IPS DF 6.9 (cell line): ENCODE measurements around the gene HOXB8.

Experiments used
- DNase-seq: peaks from one replicate; pipeline ENCODE4 v3.0.0-alpha.2; 2013; ENCODE audit warnings: low read depth, low spot score
- H3K27ac ChIP-seq: one replicate; pipeline ENCODE4 v1.5.1; 2013; ENCODE audit warnings: low read length, control low read depth
- H3K27me3 ChIP-seq: 2 replicates; pipeline ENCODE4 v1.6.1; 2013; ENCODE audit warnings: mild to moderate bottlenecking, low read length; ENCODE audit not compliant: control insufficient read depth, insufficient read depth
- H3K36me3 ChIP-seq: 2 replicates; pipeline ENCODE4 v1.6.1; 2013; ENCODE audit warnings: low read length; ENCODE audit not compliant: control insufficient read depth, insufficient read depth
- H3K4me1 ChIP-seq: 2 replicates; pipeline ENCODE4 v1.6.1; 2013; ENCODE audit warnings: low read length; ENCODE audit not compliant: control insufficient read depth, insufficient read depth
- H3K4me3 ChIP-seq: 2 replicates; pipeline ENCODE4 v1.5.1; 2013; ENCODE audit warnings: mild to moderate bottlenecking, low read length
- H3K9me3 ChIP-seq: 2 replicates; pipeline ENCODE4 v1.6.1; 2013; ENCODE audit warnings: low read length, inconsistent platforms; ENCODE audit not compliant: control insufficient read depth, insufficient read depth
- WGBS: extraction: QIAGEN DNeasy Blood & Tissue Kit; methylation state at CpG from one replicate; pipeline ENCODE4 v1.1.7; 2013; ENCODE audit warnings: mixed read lengths, missing lambda C conversion rate; ENCODE audit not compliant: insufficient read length, insufficient coverage; 5-methylcytosine and 5-hydroxymethylcytosine counted together

Gene HOXB8

GRCh38 chr17:48569240-48569582, 45.9 kb downstream of the HOXB8 start:
- Histone ChIP-seq H3K27ac (no peak overlapping the region), H3K27me3 (peaks cover 98% of the 10 kb centered on the region), H3K9me3 (no peaks in the 10 kb centered on the region; the same call in 1 of the 2 replicates), H3K4me1 (peaks cover 4% of the 10 kb centered on the region; the same call in 1 of the 2 replicates), H3K36me3 (no peaks in the 10 kb centered on the region), H3K4me3 (no peak overlapping the region)
- WGBS: no CpG with 5 or more reads among the region's 3 CpGs
- no peak for DNase-seq

DNA sequence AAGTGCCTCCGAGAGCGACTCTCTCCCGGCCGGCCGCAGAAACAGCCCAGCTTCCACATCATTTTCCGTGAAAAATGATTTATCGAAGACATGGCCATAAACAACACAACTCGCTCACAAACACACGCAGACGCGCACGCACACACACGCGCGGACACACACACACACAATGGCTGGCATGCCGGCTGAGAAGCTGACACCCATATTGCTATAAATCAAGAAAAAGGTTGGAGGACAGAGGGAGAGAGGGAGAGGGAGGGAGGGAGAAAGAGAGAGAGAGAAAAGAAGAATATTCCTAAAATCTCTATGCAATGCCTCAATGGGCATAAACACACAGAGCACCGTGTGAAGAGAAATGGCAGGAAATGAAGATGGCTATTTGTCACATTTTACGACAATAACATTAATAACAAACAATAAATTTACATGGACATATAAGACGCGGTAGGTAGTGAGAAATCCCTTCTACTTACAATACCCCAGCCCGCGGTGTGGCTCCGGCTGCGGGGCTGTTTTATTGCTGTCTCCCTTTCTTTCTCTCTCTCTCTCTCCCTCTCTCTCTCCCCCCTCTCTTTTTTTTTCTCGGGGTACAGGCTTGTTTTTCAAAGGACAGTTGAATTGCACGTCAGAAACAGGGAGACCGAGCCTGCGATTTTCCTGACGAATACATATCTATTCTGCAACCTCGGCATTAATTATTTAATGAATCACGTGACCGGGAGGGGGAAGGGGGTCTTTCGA, 46.4 kb downstream of the HOXB8 start:
- Histone ChIP-seq H3K4me3 (no peak overlapping the region), H3K4me1 (peaks cover 3% of the 10 kb centered on the region; the same call in 1 of the 2 replicates), H3K36me3 (no peaks in the 10 kb centered on the region), H3K9me3 (no peaks in the 10 kb centered on the region; the same call in 1 of the 2 replicates), H3K27me3 (peaks cover 96% of the 10 kb centered on the region), H3K27ac (no peak overlapping the region)
- DNase-seq: no peak
- no CpG with 5 or more reads among the region's 33 CpGs for WGBS

- Histone ChIP-seq H3K9me3 (no peaks in the 10 kb centered on the region; the same call in 1 of the 2 replicates), H3K4me1 (peaks cover 3% of the 10 kb centered on the region; the same call in 1 of the 2 replicates), H3K27ac (no peak overlapping the region), H3K36me3 (no peaks in the 10 kb centered on the region), H3K4me3 (no peak overlapping the region), H3K27me3 (peaks cover 96% of the 10 kb centered on the region)
- WGBS: no CpG with 5 or more reads among the region's 2 CpGs
- DNase-seq: no peak
These were observed 47.3 kb downstream of the HOXB8 start for GRCh38 chr17:48567646-48568354.

DNA sequence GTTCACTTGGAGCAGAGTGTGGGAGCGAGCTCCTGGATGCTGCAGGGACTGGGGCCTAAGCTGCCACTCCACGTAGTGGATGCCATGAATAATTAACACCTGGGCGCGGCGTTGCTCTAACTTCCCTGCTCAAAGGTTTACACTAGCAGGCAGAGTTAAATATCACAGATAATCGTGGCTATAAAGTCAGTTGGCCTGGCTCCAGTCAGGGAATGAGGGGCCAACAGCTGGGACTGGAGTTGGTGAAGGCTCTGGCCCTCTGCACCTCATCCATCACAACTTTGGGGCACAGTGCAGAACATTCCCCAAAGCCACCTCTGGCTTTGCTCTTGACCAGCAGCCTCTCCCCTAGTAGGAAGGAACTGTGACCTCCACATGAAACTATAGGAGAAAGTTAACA, 47.9 kb downstream of the HOXB8 start:
- H3K27me3 ChIP-seq: peaks cover 96% of the 10 kb centered on the region
- WGBS: no CpG with 5 or more reads among the region's 6 CpGs

DNA sequence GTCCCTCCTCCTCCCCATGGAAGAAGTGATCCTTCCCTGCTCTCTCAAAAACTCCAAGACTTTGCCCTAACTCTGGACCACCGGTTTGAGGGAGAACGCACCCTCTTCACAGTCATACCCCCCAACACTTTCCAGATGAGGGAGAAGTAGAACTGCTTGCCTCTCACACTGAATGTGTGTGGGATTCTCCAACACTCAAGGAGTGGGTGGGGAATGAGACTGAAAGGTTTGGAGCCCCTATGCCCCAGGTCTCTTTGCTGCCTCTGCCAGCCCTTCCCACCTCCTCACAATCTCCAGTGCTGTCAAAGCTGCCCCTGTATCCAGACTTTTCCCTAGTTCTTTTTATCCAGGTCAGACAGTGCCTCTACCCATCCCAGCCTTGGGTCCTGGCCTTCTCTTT, 48.4 kb downstream of the HOXB8 start:
- H3K27me3 ChIP-seq: peaks cover 96% of the 10 kb centered on the region

More for the DNA sequence above, 47.9 kb downstream of the HOXB8 start:
- no peak overlapping the region for H3K27ac ChIP-seq
- peaks cover 3% of the 10 kb centered on the region; the same call in 1 of the 2 replicates for H3K4me1 ChIP-seq
- no peaks in the 10 kb centered on the region for H3K36me3 ChIP-seq
- H3K9me3 ChIP-seq: no peaks in the 10 kb centered on the region; the same call in 1 of the 2 replicates
- no peak for DNase-seq
- no peak overlapping the region for H3K4me3 ChIP-seq

DNA sequence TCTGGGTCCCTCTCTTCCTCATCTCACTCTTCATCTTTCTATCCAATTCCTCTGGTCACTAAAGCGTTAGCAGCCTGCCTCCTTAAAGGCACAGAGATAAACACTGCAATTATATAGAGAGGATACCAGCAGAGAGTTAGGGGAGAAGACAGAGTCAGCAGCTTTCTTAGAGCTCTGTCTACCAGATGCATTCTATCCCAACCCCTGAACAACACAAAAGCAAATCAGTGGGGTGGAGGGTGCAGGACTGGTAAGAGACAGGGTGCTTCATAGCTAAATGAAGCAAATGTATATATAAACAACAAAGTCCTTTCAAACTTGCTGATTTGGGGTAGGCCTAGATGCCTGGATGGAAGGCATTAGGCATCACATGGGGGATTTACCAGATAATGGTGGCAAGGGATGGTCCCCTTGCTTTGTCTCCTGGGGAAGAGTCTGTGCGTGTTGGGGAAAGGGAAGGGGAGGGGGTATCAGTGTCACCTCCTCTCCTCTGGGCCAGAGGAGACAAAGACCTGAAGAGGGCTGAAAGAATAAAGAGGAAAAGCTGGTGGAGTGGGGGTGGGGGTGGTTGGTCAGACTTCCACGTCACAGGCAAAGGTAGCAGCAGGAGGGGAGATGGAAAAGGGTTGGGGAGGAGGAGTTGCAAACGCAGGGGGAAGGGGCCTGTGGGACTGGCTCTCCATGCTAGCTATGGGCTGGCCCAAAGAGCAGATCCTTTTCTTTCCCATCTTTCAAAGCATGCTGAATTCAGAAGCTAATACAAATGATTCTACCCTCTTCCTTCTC, 49.0 kb downstream of the HOXB8 start:
- no peaks in the 10 kb centered on the region for H3K36me3 ChIP-seq
- no CpG with 5 or more reads among the region's 4 CpGs for WGBS
- peaks cover 3% of the 10 kb centered on the region; the same call in 1 of the 2 replicates for H3K4me1 ChIP-seq
- peaks cover 96% of the 10 kb centered on the region for H3K27me3 ChIP-seq
- DNase-seq: no peak
- H3K4me3 ChIP-seq: no peak overlapping the region
- no peaks in the 10 kb centered on the region; the same call in 1 of the 2 replicates for H3K9me3 ChIP-seq
- H3K27ac ChIP-seq: no peak overlapping the region

More for the DNA sequence above, 48.4 kb downstream of the HOXB8 start:
- Histone ChIP-seq H3K4me3 (no peak overlapping the region), H3K36me3 (no peaks in the 10 kb centered on the region), H3K4me1 (peaks cover 3% of the 10 kb centered on the region; the same call in 1 of the 2 replicates), H3K9me3 (no peaks in the 10 kb centered on the region; the same call in 1 of the 2 replicates), H3K27ac (no peak overlapping the region)
- WGBS: no CpG with 5 or more reads among the region's 2 CpGs
- DNase-seq: no peak

- DNase-seq: no peak
- peaks cover 96% of the 10 kb centered on the region for H3K27me3 ChIP-seq
These were observed 50.0 kb downstream of the HOXB8 start for GRCh38 chr17:48565022-48565554.

DNA sequence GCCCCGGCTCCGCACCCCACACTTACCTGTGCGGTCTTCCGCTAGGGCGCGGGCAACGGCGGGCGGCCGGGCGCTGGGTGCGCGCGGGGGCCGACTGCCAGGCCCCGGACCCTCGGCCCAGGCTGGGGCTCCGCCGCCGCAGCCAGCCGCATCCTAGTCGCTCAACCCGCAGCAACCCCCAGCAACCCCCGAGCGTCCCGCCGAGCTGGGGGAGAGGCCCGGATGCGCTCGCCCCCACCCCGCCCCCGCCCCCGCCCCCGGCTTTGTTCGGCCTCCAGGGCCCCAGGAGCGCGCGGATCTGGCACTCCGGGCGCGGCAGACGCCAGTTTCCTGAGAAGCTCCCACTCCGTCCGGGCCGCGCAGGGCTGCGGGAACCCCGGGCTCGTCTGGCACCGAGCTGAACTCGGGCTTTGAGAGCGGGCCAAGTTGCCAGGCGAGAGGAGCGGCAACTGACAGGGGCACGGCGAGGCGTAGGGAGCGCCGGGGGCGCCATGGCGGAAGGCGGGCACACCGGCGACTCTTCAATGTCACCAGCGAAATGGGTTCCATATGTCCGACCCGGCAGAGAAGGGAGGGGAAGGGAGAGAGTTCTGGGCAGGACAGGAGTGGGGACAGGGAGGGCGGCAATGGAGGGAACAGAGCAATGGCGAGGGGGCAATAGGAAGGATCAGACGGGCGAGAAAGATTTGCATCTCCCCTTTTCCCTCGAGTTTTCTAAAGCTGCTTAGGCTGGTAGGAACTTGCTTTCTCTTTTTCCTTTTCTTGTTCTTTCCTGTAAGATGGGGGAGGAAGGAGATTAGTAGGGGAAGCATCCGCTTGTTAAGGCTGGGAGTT, 50.7 kb downstream of the HOXB8 start:
- no CpG with 5 or more reads among the region's 73 CpGs for WGBS

More at GRCh38 chr17:48565022-48565554, 50.0 kb downstream of the HOXB8 start:
- WGBS: no CpG with 5 or more reads among the region's 2 CpGs
- Histone ChIP-seq H3K4me1 (peaks cover 3% of the 10 kb centered on the region; the same call in 1 of the 2 replicates), H3K9me3 (no peaks in the 10 kb centered on the region; the same call in 1 of the 2 replicates), H3K36me3 (no peaks in the 10 kb centered on the region), H3K27ac (no peak overlapping the region), H3K4me3 (no peak overlapping the region)

GRCh38 chr17:48563867-48564187, 51.3 kb downstream of the HOXB8 start:
- H3K27ac ChIP-seq: no peak overlapping the region
- no peaks in the 10 kb centered on the region for H3K36me3 ChIP-seq
- H3K4me3 ChIP-seq: no peak overlapping the region
- H3K9me3 ChIP-seq: no peaks in the 10 kb centered on the region; the same call in 1 of the 2 replicates
- H3K4me1 ChIP-seq: peaks cover 3% of the 10 kb centered on the region; the same call in 1 of the 2 replicates
- no CpG with 5 or more reads among the region's 10 CpGs for WGBS
- H3K27me3 ChIP-seq: peaks cover 96% of the 10 kb centered on the region
- DNase-seq: no peak

More for the DNA sequence above, 50.7 kb downstream of the HOXB8 start:
- no peaks in the 10 kb centered on the region for H3K36me3 ChIP-seq
- H3K27me3 ChIP-seq: peaks cover 96% of the 10 kb centered on the region
- no peak overlapping the region for H3K27ac ChIP-seq
- no peaks in the 10 kb centered on the region; the same call in 1 of the 2 replicates for H3K9me3 ChIP-seq
- no peak overlapping the region for H3K4me3 ChIP-seq
- H3K4me1 ChIP-seq: peaks cover 3% of the 10 kb centered on the region; the same call in 1 of the 2 replicates
- DNase-seq: no peak
